Measurements from ENCODE around the gene KLK1. TPM values are rescaled to one million over a fixed set of nuclear protein-coding genes. Genes with fewer than 3 reads are reported as not detected.

The KLK1 gene
- total RNA-seq, 1 experiment from 2014 or later = not detected

DNA sequence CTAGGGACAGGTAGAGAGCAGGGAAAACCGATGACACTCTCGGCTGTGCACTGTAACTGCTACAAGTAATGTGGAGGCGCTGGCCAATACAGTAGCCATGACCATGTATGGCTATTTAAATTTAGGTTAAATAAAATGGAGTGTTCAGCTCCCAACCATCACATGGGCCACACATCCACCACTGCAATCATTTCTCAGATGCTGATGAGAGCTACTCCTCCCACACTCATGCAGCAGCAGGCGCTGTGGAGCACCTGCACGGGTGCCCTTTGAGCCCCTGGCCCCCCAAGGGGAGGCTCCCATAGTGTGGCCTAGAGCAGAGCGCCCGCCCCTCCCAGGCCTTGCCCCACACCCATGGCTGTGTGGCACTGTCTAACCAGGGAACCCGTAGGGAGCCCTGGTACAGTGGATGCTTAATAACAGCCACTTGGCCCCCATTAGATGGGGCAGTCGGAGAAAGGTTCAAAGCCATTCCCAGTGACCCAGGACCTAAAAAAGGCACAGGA is 27.4 kb downstream of the KLK1 start:
- peaks cover 19% of the 10 kb centered on the region for H3K4me1 ChIP-seq (ENCODE audit: insufficient read depth, low read length, poor library complexity, severe bottlenecking)
- H3K36me3 ChIP-seq (ENCODE audit: insufficient read depth, low read length, poor library complexity, severe bottlenecking) = peaks cover 53% of the 10 kb centered on the region
- H3K4me3 ChIP-seq (ENCODE audit: low read depth, low read length, poor library complexity, severe bottlenecking) = no peak overlapping the region
- DNase-seq (ENCODE audit: low spot score) = no peak
- no TSS peak for BruUV-seq (replicated peaks)
- H3K27ac ChIP-seq (ENCODE audit: low read depth, low read length, poor library complexity, severe bottlenecking) = no peak overlapping the region
- no peaks in the 10 kb centered on the region for H3K27me3 ChIP-seq (replicated peaks; ENCODE audit: insufficient read depth, low read depth, low read length, poor library complexity)
- no peaks in the 10 kb centered on the region for H3K9me3 ChIP-seq (ENCODE audit: low read depth, low read length, poor library complexity, severe bottlenecking)
- no peak for TF ChIP-seq EZH2 (IDR thresholded peaks at IDR 0.05; ENCODE audit: borderline replicate concordance, low read depth, low read length, poor library complexity, severe bottlenecking)
- TF ChIP-seq, protein P1, sequence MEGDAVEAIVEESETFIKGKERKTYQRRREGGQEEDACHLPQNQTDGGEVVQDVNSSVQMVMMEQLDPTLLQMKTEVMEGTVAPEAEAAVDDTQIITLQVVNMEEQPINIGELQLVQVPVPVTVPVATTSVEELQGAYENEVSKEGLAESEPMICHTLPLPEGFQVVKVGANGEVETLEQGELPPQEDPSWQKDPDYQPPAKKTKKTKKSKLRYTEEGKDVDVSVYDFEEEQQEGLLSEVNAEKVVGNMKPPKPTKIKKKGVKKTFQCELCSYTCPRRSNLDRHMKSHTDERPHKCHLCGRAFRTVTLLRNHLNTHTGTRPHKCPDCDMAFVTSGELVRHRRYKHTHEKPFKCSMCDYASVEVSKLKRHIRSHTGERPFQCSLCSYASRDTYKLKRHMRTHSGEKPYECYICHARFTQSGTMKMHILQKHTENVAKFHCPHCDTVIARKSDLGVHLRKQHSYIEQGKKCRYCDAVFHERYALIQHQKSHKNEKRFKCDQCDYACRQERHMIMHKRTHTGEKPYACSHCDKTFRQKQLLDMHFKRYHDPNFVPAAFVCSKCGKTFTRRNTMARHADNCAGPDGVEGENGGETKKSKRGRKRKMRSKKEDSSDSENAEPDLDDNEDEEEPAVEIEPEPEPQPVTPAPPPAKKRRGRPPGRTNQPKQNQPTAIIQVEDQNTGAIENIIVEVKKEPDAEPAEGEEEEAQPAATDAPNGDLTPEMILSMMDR (conservative IDR thresholded peaks at IDR 0.05; ENCODE audit: low read depth, low read length) = no peak
- intact Hi-C loops (cut with micrococcal nuclease; ENCODE audit: unreplicated experiment) = no loop called here
- ChIA-PET CTCF (interaction anchor here (1.0 kb wide), 1 partner anchor 9 kb away, joined by 3 read pairs; no protein-coding TSS in a partner anchor), POLR2A (ENCODE audit: low non-redundant PET) (no interaction called here)

DNA sequence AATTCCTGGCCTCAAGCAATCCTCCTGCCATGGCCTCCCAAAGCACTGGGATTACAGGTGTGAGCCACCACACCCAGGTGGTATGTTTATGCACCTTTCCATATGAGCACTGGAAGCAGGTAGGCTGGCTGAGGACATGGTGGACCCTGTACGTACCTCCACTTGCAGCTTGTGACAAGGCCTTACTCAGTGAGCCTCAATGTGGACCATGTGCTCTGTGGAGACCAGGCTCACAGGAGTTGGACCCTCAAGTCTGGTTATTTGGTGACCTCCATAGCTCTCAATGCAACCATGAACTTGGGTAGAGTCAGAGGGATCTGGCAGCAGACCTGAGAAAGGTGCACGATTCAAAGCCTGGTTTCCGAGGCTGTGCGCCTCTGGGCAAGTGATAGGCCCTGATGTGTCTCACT is 27.9 kb downstream of the KLK1 start:
- no peak for DNase-seq (ENCODE audit: low spot score)
- TF ChIP-seq EZH2 (IDR thresholded peaks at IDR 0.05; ENCODE audit: borderline replicate concordance, low read depth, low read length, poor library complexity, severe bottlenecking) = no peak
- TF ChIP-seq, protein P1 (conservative IDR thresholded peaks at IDR 0.05; ENCODE audit: low read depth, low read length) = no peak
- intact Hi-C loops (cut with micrococcal nuclease; ENCODE audit: unreplicated experiment) = no loop called here
- BruUV-seq (replicated peaks) = no TSS peak
- CTCF ChIA-PET = interaction anchor here (1.0 kb wide), 1 partner anchor 9 kb away, joined by 3 read pairs; no protein-coding TSS in a partner anchor
- Histone ChIP-seq H3K4me1 (ENCODE audit: insufficient read depth, low read length, poor library complexity, severe bottlenecking) (peaks cover 19% of the 10 kb centered on the region), H3K9me3 (ENCODE audit: low read depth, low read length, poor library complexity, severe bottlenecking) (no peaks in the 10 kb centered on the region), H3K4me3 (ENCODE audit: low read depth, low read length, poor library complexity, severe bottlenecking) (no peak overlapping the region), H3K36me3 (ENCODE audit: insufficient read depth, low read length, poor library complexity, severe bottlenecking) (peaks cover 48% of the 10 kb centered on the region), H3K27ac (ENCODE audit: low read depth, low read length, poor library complexity, severe bottlenecking) (no peak overlapping the region), H3K27me3 (replicated peaks; ENCODE audit: insufficient read depth, low read depth, low read length, poor library complexity) (no peaks in the 10 kb centered on the region)
- POLR2A ChIA-PET (ENCODE audit: low non-redundant PET) = no interaction called here

DNA sequence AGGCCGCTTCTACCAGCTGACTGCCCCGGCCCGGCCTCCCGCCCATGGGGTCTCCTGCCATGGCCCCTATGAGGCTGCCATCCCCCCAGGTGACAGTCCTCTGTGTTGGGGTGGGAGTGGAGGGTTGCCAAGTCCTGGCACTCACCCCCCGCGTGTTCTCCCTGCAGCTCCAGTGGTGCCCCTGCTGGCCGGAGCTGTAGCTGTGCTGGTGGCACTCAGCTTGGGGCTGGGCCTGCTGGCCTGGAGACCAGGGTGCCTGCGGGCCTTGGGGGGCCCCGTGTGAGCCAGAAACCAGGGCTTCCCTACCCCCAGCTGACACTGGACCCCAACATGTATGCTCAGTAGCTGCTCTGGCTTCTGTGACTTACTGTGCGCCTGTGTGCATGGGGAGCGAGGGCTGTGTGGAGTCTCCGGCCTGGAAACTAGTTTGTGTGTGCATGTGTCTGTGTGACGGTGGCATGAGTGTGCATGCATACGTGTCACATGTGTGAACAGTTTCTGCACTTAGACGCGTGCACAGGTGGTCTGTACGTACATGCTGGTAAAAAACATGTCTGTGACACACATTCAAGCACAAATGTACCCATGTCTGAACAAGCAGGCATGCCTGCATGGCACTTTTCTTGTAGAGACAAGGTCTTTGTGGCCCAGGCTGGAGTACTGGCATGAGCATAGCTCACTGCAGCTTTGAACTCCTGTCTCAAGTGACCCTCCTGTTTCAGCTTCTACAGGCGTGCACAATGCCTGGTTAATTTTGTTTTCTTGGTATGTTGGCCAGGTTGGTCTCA is 28.5 kb downstream of the KLK1 start:
- POLR2A ChIA-PET (ENCODE audit: low non-redundant PET) = interaction anchor here (0.6 kb wide), 1 partner anchor 449 kb away, joined by 4 read pairs; no protein-coding TSS in a partner anchor
- H3K27ac ChIP-seq (ENCODE audit: low read depth, low read length, poor library complexity, severe bottlenecking) = no peak overlapping the region
- no peak overlapping the region for H3K4me3 ChIP-seq (ENCODE audit: low read depth, low read length, poor library complexity, severe bottlenecking)
- BruUV-seq (replicated peaks) = no TSS peak
- intact Hi-C loops (cut with micrococcal nuclease; ENCODE audit: unreplicated experiment) = loop anchor here (5.0 kb wide), 1 partner anchor 127 kb away; no protein-coding TSS in a partner anchor
- TF ChIP-seq, protein P1 (conservative IDR thresholded peaks at IDR 0.05; ENCODE audit: low read depth, low read length) = peak; percentile 58
- no peak for TF ChIP-seq EZH2 (IDR thresholded peaks at IDR 0.05; ENCODE audit: borderline replicate concordance, low read depth, low read length, poor library complexity, severe bottlenecking)
- CTCF ChIA-PET = interaction anchor here (1.0 kb wide), 1 partner anchor 10 kb away, joined by 3 read pairs; no protein-coding TSS in a partner anchor
- H3K27me3 ChIP-seq (replicated peaks; ENCODE audit: insufficient read depth, low read depth, low read length, poor library complexity) = no peaks in the 10 kb centered on the region
- DNase-seq (ENCODE audit: low spot score) = peak; percentile 69
- H3K4me1 ChIP-seq (ENCODE audit: insufficient read depth, low read length, poor library complexity, severe bottlenecking) = peaks cover 17% of the 10 kb centered on the region
- no peaks in the 10 kb centered on the region for H3K9me3 ChIP-seq (ENCODE audit: low read depth, low read length, poor library complexity, severe bottlenecking)
- H3K36me3 ChIP-seq (ENCODE audit: insufficient read depth, low read length, poor library complexity, severe bottlenecking) = peaks cover 42% of the 10 kb centered on the region
